ENCODE measurements around the gene CNR1. TPM values are rescaled to one million over a fixed set of nuclear protein-coding genes. Genes with fewer than 3 reads are reported as not detected.

Gene CNR1
- total RNA-seq, 1 donor, result not detected

- Histone ChIP-seq H3K9me3 (ENCODE audit: low read depth, low read length) (no peaks in the 10 kb centered on the region), H4K20me1 (ENCODE audit: insufficient read depth, low read length) (no peaks in the 10 kb centered on the region), H3K27ac (ENCODE audit: low read depth, low read length) (no peak overlapping the region), H3K4me2 (ENCODE audit: insufficient read depth, low read length) (peak overlapping the region; percentile 60), H3K36me3 (ENCODE audit: insufficient read depth, low read length) (no peaks in the 10 kb centered on the region), H2AFZ (ENCODE audit: low read length) (no peak overlapping the region), H3K4me1 (ENCODE audit: insufficient read depth, low read length) (no peaks in the 10 kb centered on the region), H3K4me3 (ENCODE audit: insufficient read depth, low read length) (peak overlapping the region; percentile 52), H3K27me3 (ENCODE audit: insufficient read depth, low read length) (peaks cover 61% of the 10 kb centered on the region), H3K79me2 (ENCODE audit: insufficient read depth, low read length) (no peaks in the 10 kb centered on the region)
- peak; percentile 77 for DNase-seq (ENCODE audit: insufficient read length, low spot score, missing footprints)
- TF ChIP-seq, protein P1, sequence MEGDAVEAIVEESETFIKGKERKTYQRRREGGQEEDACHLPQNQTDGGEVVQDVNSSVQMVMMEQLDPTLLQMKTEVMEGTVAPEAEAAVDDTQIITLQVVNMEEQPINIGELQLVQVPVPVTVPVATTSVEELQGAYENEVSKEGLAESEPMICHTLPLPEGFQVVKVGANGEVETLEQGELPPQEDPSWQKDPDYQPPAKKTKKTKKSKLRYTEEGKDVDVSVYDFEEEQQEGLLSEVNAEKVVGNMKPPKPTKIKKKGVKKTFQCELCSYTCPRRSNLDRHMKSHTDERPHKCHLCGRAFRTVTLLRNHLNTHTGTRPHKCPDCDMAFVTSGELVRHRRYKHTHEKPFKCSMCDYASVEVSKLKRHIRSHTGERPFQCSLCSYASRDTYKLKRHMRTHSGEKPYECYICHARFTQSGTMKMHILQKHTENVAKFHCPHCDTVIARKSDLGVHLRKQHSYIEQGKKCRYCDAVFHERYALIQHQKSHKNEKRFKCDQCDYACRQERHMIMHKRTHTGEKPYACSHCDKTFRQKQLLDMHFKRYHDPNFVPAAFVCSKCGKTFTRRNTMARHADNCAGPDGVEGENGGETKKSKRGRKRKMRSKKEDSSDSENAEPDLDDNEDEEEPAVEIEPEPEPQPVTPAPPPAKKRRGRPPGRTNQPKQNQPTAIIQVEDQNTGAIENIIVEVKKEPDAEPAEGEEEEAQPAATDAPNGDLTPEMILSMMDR (IDR thresholded peaks at IDR 0.05; ENCODE audit: extremely low read depth, low read depth, low read length), result no peak
These were observed 575 bp upstream of the CNR1 start for GRCh38 chr6:88166493-88167351.

- TF ChIP-seq, protein P1 (IDR thresholded peaks at IDR 0.05; ENCODE audit: extremely low read depth, low read depth, low read length), result no peak
- peaks cover 61% of the 10 kb centered on the region for H3K27me3 ChIP-seq (ENCODE audit: insufficient read depth, low read length)
- DNase-seq (ENCODE audit: insufficient read length, low spot score, missing footprints), result peak; percentile 70
These were observed 882 bp downstream of the CNR1 start for GRCh38 chr6:88165087-88165843.

DNA sequence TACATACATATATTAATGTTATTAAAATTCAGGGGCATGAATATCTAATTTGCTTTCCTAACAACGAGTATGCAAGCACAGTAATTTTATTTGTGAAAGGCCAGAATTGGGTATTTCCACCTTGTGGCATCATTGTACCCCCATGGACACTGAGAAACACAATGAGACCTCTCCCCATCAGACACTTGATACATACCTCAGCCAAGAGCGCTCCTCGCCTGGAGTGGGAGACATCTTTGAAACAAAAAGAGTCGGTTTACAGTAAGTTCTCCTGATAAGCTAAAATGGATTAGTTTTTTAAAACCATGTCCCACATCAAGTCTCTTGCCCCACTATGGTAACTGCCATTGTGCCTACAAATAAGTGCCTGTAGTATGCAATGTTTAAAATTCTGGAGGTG lies 2.1 kb downstream of the CNR1 start:
- Histone ChIP-seq H3K27ac (ENCODE audit: low read depth, low read length) (no peak overlapping the region), H2AFZ (ENCODE audit: low read length) (no peak overlapping the region), H3K27me3 (ENCODE audit: insufficient read depth, low read length) (peaks cover 55% of the 10 kb centered on the region), H4K20me1 (ENCODE audit: insufficient read depth, low read length) (no peaks in the 10 kb centered on the region), H3K79me2 (ENCODE audit: insufficient read depth, low read length) (no peaks in the 10 kb centered on the region), H3K4me2 (ENCODE audit: insufficient read depth, low read length) (no peak overlapping the region), H3K4me1 (ENCODE audit: insufficient read depth, low read length) (no peaks in the 10 kb centered on the region), H3K36me3 (ENCODE audit: insufficient read depth, low read length) (no peaks in the 10 kb centered on the region), H3K4me3 (ENCODE audit: insufficient read depth, low read length) (no peak overlapping the region), H3K9me3 (ENCODE audit: low read depth, low read length) (no peaks in the 10 kb centered on the region)
- TF ChIP-seq, protein P1 (IDR thresholded peaks at IDR 0.05; ENCODE audit: extremely low read depth, low read depth, low read length), result no peak
- peak; percentile 68 for DNase-seq (ENCODE audit: insufficient read length, low spot score, missing footprints)

More at GRCh38 chr6:88165087-88165843, 882 bp downstream of the CNR1 start:
- Histone ChIP-seq H3K79me2 (ENCODE audit: insufficient read depth, low read length) (no peaks in the 10 kb centered on the region), H3K4me3 (ENCODE audit: insufficient read depth, low read length) (peak overlapping the region; percentile 52), H4K20me1 (ENCODE audit: insufficient read depth, low read length) (no peaks in the 10 kb centered on the region), H3K4me1 (ENCODE audit: insufficient read depth, low read length) (no peaks in the 10 kb centered on the region), H2AFZ (ENCODE audit: low read length) (no peak overlapping the region), H3K4me2 (ENCODE audit: insufficient read depth, low read length) (peak overlapping the region; percentile 60), H3K36me3 (ENCODE audit: insufficient read depth, low read length) (no peaks in the 10 kb centered on the region), H3K9me3 (ENCODE audit: low read depth, low read length) (no peaks in the 10 kb centered on the region), H3K27ac (ENCODE audit: low read depth, low read length) (no peak overlapping the region)

- H3K4me2 ChIP-seq (ENCODE audit: insufficient read depth, low read length), result no peak overlapping the region
- no peak for DNase-seq (ENCODE audit: insufficient read length, low spot score, missing footprints)
- H3K4me1 ChIP-seq (ENCODE audit: insufficient read depth, low read length), result no peaks in the 10 kb centered on the region
- TF ChIP-seq, protein P1 (IDR thresholded peaks at IDR 0.05; ENCODE audit: extremely low read depth, low read depth, low read length), result no peak
- no peaks in the 10 kb centered on the region for H3K9me3 ChIP-seq (ENCODE audit: low read depth, low read length)
- no peak overlapping the region for H2AFZ ChIP-seq (ENCODE audit: low read length)
- no peaks in the 10 kb centered on the region for H3K79me2 ChIP-seq (ENCODE audit: insufficient read depth, low read length)
- no peak overlapping the region for H3K4me3 ChIP-seq (ENCODE audit: insufficient read depth, low read length)
- peaks cover 50% of the 10 kb centered on the region for H3K27me3 ChIP-seq (ENCODE audit: insufficient read depth, low read length)
- no peaks in the 10 kb centered on the region for H3K36me3 ChIP-seq (ENCODE audit: insufficient read depth, low read length)
- no peaks in the 10 kb centered on the region for H4K20me1 ChIP-seq (ENCODE audit: insufficient read depth, low read length)
- H3K27ac ChIP-seq (ENCODE audit: low read depth, low read length), result no peak overlapping the region
These were observed 2.5 kb downstream of the CNR1 start for GRCh38 chr6:88163616-88164015.
